IMR-90 (cell line): ENCODE measurements around the gene CHAC1.

Experiments used
- BHLHE40 ChIP-seq: fragments of 150-350 bp; IDR thresholded peaks from 2 replicates; pipeline ENCODE4 v1.6.1; 2016; ENCODE audit warnings: mild to moderate bottlenecking, low read depth, low read length
- CHD1 ChIP-seq: IDR thresholded peaks from 2 replicates; pipeline ENCODE4 v1.6.1; 2012; ENCODE audit warnings: low read depth, low read length, improper control_type of control experiment
- MAFK ChIP-seq: IDR thresholded peaks from 2 replicates; pipeline ENCODE4 v1.6.1; 2012; ENCODE audit warnings: low read depth, low read length, improper control_type of control experiment
- POLR2A ChIP-seq: IDR thresholded peaks from 2 replicates; pipeline ENCODE4 v1.6.1; 2012; ENCODE audit warnings: mild to moderate bottlenecking, low read depth, low read length
- RAD21 ChIP-seq: IDR thresholded peaks from 2 replicates; pipeline ENCODE4 v1.6.1; 2012; ENCODE audit warnings: low read length, improper control_type of control experiment
- RCOR1 ChIP-seq: IDR thresholded peaks from 2 replicates; pipeline ENCODE4 v1.6.1; 2012; ENCODE audit warnings: mild to moderate bottlenecking, low read length, improper control_type of control experiment; ENCODE audit not compliant: insufficient replicate concordance
- RFX5 ChIP-seq: IDR thresholded peaks from 2 replicates; pipeline ENCODE4 v1.8.0; 2012; ENCODE audit warnings: low read depth, mild to moderate bottlenecking, low read length, moderate library complexity
- SMC3 ChIP-seq: fragments of 150-350 bp; IDR thresholded peaks from 2 replicates; pipeline ENCODE4 v1.6.1; 2016; ENCODE audit warnings: low read depth, mild to moderate bottlenecking, antibody characterized with exemption, low read length, moderate library complexity
- TF ChIP-seq, protein P1 (sequence below): conservative IDR thresholded peaks from 2 replicates; pipeline ENCODE4 v1.5.1; 2012; ENCODE audit warnings: mild to moderate bottlenecking, low read depth, low read length, improper control_type of control experiment
- TF ChIP-seq, protein P2 (sequence below): fragments of 150-350 bp; IDR thresholded peaks from 2 replicates; pipeline ENCODE4 v1.6.1; 2017; ENCODE audit warnings: mild to moderate bottlenecking, antibody characterized with exemption, low read length, low read depth
- TF ChIP-seq, protein P3 (sequence below): fragments of 150-350 bp; IDR thresholded peaks from 2 replicates; pipeline ENCODE4 v1.6.1; 2016; ENCODE audit warnings: low read depth, mild to moderate bottlenecking, low read length, moderate library complexity, borderline replicate concordance

DNA sequence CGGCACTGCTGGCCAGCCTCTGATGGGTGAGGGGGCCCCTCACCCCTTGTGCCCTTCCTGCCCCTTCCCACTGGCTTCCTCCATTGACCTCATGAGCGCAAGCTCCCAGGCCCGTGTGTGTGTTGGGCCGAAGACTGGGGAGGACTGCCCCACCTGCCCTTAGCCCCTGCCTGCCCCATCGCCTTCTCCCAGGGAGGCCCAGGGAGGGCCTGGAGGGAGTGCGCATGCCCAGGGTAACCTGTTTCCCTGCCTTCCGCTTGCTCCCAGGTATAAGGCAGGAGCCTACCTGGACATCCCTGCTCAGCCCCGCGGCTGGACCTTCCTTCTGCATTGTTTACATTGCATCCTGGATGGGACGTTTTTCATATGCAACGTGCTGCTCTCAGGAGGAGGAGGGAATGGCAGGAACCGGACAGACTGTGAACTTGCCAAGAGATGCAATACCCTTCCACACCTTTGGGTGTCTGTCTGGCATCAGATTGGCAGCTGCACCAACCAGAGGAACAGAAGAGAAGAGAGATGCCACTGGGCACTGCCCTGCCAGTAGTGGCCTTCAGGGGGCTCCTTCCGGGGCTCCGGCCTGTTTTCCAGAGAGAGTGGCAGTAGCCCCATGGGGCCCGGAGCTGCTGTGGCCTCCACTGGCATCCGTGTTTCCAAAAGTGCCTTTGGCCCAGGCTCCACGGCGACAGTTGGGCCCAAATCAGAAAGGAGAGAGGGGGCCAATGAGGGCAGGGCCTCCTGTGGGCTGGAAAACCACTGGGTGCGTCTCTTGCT is 15.3 kb upstream of the CHAC1 start:
- TF ChIP-seq, protein P1, sequence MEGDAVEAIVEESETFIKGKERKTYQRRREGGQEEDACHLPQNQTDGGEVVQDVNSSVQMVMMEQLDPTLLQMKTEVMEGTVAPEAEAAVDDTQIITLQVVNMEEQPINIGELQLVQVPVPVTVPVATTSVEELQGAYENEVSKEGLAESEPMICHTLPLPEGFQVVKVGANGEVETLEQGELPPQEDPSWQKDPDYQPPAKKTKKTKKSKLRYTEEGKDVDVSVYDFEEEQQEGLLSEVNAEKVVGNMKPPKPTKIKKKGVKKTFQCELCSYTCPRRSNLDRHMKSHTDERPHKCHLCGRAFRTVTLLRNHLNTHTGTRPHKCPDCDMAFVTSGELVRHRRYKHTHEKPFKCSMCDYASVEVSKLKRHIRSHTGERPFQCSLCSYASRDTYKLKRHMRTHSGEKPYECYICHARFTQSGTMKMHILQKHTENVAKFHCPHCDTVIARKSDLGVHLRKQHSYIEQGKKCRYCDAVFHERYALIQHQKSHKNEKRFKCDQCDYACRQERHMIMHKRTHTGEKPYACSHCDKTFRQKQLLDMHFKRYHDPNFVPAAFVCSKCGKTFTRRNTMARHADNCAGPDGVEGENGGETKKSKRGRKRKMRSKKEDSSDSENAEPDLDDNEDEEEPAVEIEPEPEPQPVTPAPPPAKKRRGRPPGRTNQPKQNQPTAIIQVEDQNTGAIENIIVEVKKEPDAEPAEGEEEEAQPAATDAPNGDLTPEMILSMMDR = 0 out of 2 replicates have a peak, but pooled peaks have one; percentile 24
- TF ChIP-seq, protein P2, sequence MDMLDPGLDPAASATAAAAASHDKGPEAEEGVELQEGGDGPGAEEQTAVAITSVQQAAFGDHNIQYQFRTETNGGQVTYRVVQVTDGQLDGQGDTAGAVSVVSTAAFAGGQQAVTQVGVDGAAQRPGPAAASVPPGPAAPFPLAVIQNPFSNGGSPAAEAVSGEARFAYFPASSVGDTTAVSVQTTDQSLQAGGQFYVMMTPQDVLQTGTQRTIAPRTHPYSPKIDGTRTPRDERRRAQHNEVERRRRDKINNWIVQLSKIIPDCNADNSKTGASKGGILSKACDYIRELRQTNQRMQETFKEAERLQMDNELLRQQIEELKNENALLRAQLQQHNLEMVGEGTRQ = no peak
- no peak for TF ChIP-seq RFX5
- TF ChIP-seq POLR2A = no peak
- TF ChIP-seq MAFK = no peak
- TF ChIP-seq RAD21 = peak; percentile 36
- no peak for TF ChIP-seq RCOR1
- no peak for TF ChIP-seq SMC3
- TF ChIP-seq CHD1 = no peak
- TF ChIP-seq BHLHE40 = no peak
- TF ChIP-seq, protein P3, sequence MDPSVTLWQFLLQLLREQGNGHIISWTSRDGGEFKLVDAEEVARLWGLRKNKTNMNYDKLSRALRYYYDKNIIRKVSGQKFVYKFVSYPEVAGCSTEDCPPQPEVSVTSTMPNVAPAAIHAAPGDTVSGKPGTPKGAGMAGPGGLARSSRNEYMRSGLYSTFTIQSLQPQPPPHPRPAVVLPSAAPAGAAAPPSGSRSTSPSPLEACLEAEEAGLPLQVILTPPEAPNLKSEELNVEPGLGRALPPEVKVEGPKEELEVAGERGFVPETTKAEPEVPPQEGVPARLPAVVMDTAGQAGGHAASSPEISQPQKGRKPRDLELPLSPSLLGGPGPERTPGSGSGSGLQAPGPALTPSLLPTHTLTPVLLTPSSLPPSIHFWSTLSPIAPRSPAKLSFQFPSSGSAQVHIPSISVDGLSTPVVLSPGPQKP = no peak
